GM12892 (cell line): ENCODE results near the gene LRPPRC.

Experiments
- POLR2A ChIP-seq: IDR thresholded peaks from 2 replicates; pipeline ENCODE4 v1.6.1; 2011; ENCODE audit warnings: low read depth, low read length, control low read depth
- POLR2AphosphoS5 ChIP-seq: IDR thresholded peaks from 2 replicates; pipeline ENCODE4 v1.6.1; 2011; ENCODE audit warnings: low read depth, low read length, control low read depth

GRCh38 chr2:43840965-43841364 is 154.8 kb downstream of the LRPPRC start:
- no peak for TF ChIP-seq POLR2AphosphoS5
- TF ChIP-seq POLR2A = no peak
